ENCODE data around the gene SLC2A9.
"Not testable (repeated sequence)": the region's sequence is repeated elsewhere in the genome, so short reads cannot be mapped to it uniquely, and the experiment has no call there.

The SLC2A9 gene

DNA sequence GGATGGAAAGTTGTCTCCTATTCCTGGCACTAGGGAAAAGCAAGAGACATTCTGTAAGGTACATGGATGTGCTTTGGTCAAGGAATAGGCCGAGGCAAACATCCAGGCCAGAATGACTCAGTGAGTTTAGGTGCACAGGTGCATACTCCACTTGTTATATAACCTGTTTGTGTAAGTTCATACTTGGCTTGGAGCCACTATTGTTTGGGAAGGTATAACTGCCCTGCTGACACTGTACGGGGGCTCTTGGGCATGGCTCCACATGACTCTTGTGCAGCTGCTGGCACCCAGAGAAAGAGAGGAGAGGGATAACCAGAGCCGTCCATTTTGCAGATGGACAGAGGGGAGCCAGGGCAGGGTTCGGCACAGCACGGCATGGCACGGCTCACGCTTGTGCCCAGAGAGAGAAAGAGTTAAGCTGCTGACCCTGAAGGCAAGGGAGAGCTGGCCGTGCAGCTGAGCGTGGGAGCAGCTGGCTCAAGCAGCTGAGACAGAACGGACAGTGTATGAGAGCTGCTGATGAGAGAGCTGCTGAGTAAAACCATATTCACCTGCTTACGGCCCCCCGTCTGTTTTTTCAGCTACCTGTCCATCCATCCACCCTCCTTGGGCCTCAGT, 98.0 kb downstream of the SLC2A9 start:
- DNase-seq: no peak

DNA sequence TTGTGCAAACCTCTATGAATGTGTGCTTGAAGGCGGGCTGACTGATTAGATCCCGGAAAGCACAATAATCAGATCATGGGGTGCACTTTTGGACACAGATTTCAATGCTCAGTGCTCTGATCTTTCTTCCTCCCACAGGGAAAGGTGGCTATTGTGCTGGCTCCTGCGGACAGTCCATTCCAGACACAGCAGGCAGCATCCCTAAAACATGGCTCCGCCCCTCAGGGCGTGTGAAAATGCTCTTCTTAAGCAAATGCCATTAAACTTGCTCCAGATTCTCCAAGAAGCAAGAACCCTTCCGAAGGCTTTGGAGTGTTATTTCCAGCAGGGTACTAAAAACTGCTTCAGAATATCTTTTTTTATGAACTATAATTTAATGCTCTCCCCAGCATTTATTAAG, 100.0 kb downstream of the SLC2A9 start:
- no peak for DNase-seq

DNA sequence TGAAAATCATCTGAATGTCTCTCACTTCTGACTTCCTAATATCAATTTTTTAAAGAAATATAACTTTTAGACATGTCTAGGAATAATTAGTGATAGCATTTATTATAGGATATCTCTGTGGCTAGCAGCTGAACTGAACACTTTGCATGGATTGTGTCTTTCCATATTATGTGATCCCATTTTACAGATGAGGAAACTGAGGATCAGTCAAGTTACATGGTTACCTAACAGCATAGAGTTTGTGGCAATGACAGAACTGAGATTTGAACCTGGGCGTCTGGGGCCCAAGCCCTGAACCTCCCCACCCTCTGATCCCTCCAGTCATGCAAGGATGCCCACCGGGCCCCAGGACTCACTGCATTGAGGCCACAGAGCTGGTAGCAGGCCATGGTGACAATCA, 101.3 kb downstream of the SLC2A9 start:
- no peak for DNase-seq

DNA sequence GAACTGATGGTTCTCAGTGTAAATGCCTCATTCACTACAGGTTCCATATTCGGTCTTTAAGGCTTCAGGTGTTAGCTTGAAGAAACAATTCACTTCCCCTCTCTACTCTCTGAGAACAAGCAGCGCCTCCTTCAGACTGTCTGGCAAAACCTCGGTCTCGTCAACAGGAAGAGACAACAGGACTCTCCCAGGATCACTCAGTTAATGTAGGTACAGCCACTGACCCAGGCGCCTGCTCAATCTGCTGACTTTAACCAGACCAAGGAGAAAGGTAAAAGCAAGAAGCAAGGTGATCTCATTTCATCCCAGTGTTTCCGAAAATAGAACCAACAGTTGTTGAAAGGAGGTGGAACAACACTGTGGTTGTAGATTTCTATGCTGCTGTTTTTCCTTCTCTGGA, 102.2 kb downstream of the SLC2A9 start:
- DNase-seq: no peak

DNA sequence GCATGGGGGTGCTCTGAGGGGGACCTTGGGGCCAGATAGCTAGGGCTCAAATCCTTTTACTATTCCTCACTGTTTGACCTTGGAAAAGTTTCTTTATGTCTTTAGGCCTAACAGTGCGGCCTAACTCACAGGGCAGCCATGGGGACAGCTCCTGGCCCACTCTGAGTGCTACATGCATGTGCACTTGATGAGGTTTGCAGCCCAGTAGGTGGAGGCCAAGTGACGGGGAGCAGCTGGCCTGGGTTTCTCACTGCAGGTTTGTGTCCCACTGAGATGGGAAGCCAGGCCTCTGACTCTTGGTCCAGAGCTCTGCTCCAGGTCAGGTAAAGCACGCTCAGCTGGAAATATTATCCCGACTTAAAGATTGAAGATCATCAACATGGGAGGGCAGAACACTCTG, 102.8 kb downstream of the SLC2A9 start:
- DNase-seq: no peak

DNA sequence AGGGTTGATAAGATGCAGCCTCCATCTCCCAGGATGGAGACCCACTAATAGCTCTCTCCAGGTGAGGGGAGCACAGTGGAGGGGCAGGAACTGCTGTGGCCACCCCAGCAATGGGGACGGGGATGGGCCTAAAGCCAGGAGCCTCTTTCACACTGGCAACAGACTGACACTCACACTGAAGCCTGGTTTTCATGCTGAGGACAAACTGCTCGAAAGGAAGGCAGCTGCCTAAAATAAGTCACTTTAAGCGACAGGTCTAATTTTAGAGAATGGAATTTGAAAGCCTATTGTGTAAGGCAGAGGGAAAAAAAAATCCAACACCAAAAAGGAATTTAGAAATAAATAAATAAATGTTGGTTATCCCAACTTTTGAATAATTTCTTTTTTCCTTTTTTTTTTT, 104.4 kb downstream of the SLC2A9 start:
- DNase-seq: no peak

DNA sequence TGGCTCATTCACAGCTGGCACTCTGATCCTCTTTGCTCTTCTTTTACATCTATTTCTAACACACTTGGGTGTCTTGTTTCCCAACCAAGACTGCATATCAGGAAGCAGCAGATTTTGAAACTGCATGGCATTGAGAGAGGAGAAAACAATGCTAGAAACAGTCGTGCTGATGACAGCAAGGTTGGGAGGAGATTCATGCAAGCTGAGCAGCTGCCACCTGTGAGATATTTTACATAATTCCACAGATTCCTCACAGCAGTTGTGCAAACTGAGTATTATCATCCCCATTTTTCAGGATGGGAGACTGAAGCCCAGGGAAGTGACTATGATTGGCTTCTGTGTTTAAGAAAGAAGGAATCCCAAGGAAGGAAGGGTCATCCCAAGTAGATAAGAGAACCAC, 105.0 kb downstream of the SLC2A9 start:
- no peak for DNase-seq

DNA sequence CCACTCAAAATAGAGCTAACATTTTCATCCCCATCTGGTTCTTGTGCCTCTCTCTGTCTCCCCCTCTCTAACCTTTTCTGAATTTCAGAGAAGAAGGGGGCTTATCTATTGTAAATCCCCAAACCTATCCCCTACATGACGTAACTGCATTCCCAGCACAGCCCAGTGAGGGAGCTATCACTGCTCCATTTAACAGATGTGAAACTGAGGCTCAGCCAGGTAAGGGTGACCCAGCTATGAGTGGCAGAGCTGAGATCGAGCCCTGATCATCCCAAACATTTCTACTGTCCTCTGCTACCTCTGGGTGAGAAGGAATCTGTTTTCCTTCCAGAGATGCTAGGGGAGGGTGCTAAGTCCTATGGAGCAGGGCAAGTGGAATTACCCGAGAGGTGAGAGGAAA, 107.5 kb downstream of the SLC2A9 start:
- DNase-seq: no peak

DNA sequence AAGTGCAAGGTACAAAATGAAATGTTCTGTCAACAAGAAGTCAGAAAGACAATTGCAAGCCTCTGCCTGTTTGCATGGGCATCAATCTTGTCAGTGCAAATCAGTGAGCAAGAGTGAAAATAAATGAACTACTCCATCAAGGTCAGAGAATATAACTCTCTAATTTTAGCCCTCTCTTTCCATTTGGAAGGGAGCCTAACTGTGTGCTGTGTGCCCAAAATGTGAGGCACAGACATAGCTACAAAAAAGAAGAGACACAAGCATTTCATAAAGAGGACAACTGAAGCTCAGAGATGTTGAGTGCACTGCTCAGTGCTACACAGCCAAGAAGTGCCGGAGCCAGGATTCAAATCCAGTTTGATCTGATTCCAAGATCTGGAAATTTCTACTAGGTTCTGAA, 114.3 kb downstream of the SLC2A9 start:
- no peak for DNase-seq

DNA sequence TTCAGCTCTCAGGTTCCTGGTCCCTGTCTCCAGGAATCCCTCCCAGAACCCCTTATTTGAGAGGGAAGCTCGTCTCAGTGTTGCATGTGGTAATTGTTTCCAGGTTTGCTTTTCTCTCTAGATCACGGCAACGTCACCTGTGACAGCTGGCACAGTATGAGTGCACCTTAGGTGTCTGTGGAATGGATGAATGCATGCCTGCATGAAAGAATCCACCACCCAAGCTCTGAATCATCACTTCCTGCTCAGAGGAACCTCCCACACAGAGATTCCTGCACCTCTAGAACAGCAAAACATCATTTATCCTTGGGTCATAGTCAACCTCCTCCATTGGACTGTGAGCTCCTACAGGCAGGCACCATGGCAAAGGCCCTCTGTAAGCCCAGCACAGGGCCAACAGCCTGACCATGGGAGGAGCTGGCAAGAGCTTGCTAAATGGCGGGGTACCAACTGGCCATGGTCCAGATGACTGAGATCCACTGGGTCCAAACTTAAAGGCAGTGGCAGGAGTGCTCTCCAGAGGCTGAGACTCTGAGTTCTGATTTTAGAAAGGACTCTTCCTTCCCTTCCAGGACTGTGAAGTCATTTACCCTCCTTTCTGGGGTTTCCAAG, 116.2 kb downstream of the SLC2A9 start:
- DNase-seq: no peak

DNA sequence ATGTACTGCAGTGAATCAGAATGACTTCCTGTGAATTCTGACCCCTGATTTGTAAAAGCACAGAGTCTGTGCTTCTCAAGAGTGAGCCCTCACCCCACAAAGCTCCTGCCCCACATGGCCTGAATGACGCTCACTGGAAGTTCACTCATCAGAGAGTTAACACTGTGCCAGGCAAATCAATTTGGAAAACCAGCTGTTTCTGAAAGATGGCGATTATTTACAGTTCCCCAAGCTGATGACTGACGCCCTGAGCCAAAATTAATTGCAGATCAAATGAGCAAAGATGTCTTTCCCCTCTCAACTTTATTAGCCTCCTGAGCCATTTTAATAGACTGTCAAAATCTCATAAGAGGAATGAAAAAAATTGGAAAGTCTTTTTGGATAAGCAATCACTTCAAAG, 118.0 kb downstream of the SLC2A9 start:
- no peak for DNase-seq

DNA sequence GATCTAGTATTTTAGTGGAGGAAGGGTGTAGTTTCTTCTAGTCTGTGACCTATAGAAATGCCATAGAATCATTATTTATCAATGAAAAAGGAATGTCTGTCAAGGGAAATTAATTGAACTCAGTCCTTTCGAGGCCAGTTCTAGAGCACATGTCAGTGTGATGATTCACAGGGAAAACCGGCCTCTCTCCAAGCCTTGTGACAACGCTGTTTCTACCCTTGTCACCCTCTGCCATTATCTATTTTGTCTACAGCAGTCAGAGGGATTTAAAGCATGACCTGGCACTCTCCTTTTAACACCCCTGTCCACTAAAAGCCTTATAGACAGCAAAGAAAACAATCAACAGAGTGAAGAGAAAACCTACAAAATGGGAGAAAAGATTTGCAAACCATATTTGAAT, 120.0 kb downstream of the SLC2A9 start:
- no peak for DNase-seq

DNA sequence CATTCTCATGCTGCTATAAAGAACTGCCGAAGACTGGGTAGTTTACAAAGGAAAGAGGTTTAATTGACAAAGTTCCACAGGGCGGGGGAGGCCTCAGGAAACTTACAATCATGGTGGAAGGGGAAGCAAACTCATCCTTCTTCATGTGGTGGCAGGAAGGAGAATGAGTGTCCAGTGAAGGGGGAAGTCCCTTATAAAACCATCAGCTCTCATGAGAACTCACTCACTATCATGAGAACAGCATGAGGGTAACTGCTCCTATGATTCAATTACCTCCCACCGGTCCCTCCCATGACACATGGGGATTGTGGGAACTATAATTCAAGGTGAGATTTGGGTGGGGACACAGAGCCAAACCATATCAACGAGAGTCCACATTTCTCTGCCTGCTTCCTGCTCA, 120.7 kb downstream of the SLC2A9 start:
- not testable (repeated sequence) for DNase-seq

DNA sequence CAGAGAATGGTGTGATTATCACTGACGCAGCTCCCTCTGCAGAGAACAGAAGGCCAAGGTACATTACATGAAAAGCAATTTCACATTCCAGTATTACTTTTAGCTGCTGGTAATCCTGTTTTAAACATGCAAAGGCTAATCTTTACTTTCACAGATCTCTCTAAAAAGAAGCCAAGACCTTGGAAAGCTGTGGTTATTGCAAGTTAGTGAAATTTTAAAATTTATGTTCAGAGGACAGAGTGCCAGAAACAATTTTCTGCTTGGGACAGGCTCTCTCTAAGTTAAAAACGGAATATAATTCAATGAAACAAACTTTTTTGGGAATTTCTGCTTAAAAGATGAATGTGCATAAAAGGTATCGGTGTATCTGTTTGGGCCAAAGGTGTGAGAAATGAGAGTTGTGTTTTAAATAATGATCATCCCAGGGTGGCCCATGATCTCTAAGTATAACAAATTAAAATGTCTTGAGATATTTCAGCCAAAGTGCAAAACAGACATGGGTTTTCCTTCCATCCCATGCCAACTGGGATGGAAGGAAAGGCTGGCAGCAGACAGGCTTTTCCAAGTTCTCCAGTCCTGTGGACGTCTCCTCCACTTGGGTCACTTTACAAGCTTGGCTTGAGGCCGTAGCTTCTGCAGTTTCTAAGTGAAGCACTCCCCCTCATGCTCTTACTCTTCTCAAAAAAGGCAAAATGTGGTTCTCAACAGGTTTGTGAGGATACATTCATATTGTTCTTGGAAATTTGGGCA, 121.8 kb downstream of the SLC2A9 start:
- DNase-seq: no peak

DNA sequence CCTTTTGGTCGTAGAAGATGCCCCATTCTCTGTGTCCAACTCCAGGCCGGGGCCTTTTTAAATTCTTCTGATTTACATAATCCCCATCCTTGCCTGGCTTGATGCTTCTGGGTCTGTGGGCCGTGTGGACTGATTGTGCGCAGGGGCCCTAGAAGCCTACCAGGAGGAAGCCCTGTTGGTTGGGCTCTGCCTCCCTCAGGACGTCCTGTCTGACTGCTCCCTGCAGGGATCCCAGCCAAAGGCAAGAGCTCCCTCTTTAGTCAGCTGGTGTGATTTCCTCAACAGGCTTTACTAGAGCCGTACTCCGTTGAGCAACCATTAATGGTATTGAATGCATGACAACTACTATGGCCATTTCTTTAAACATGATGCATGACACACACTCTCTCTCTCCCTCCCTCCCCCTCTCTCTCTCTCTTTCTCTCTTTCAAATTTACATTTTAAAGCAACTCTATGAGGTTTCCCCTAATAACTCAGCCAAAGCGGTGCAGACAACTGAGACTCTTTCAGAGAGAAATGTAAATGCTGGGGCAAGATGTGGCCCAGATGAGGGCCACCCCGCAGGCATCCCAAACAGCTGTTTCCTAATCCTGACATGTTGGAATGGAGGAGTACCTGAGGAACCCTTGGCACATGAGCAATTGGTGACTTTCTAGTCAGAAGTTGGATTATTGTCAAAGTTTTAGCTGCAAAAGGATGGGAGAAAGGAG, 122.5 kb downstream of the SLC2A9 start:
- DNase-seq: no peak

DNA sequence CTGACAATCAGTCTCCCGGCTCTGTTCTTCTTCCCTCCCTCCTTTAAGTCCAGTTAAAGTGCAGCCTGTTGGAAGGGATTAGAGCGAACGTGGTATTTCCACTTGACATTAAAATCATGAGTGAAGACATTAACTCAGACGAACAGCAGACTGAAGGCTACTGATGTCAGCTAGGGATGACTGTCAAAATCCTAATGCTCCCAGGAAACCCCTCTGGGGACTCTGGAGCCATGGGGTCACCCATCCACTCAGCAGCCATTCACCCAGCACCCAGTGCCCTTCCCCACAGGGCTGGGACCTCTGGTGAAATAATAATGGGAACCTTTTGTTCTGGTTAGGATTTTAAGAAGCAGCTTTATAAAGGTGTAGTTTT, 126.0 kb downstream of the SLC2A9 start:
- no peak for DNase-seq

DNA sequence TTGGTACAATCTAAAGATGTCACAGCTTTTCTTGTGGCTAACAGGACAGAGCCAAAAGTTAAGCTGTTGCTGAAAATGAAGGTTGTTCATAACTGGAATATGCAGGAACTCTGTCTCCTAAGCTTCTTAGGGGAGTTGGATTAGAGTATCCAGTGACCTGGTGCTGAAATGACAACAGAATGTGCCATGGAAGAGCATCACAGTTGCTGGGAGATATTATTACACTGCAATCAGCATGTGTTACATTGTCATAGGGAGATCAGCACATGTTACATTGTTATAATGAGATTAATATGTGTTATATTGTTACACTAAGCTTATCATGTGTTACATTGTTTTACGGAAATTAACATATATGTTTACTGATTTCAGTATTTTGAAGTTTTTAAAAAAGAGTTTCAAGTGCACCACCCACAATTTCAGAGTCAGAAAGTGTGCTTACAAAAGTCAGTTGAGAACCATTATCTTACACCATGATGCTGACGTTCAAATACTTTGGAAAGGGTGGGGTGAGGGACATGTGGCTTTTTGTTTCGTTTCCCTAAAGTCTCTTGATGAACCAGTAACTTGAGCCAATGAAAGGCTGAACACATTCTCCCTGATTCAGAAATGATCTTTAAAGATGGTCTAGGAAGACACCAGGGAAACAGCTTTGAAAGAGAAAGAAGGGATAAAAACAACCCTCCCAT, 126.5 kb downstream of the SLC2A9 start:
- no peak for DNase-seq

DNA sequence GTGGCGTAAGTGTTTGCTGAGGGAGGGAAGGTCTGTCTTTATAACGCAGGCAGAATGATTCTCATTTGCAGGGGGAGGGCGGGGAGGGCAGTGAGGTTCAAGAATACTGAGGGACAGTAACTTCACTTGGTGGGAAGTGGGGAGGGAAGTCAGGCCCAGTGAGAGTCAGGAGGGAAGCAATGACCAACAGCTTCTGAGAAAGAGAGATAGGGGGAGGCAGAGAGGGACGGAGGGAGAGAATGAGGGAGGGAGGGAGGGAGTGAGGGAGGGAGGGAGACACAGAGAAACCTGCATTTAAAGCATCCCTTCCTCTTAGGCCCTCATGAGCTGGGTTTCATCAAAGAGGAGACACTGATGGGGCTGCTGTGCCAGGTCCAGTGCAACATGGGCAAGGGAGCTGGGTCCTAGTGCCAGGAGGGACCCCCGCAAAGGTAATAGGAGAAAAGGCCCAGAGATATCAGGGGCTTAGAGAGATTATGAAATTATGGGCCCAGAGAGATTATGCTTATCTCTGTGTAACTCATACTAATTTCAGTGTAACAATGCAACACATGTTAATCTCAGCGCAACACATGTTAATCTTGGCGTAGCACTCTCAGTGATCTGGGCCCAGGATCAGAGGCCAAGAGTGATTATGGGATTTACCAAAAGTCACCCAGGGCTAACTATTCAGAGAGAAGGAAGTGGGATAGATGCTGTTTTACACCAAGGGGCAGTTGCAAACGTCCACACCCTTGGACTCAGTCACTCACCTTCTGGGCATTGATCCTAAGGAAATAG, 127.8 kb downstream of the SLC2A9 start:
- no peak for DNase-seq

DNA sequence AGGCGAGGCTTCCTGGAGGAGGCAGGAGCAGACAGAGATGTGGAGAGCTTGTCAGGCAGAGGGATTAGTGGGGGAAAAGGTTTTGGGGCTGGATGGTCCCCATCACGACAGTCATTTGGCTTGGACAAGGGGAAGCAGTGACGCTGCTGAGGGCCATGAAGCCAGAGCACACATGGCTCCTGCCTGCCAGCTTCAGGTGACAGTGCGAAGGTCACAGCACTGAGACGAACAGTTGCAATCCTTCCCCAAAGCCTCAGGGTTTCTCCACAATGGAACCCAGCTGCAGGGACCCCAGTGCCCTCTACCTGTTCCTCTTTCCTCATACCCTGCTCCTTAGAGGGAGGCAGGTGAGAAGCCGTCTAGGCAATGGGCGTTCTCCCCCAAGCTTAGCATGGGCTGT, 129.6 kb downstream of the SLC2A9 start:
- no peak for DNase-seq

DNA sequence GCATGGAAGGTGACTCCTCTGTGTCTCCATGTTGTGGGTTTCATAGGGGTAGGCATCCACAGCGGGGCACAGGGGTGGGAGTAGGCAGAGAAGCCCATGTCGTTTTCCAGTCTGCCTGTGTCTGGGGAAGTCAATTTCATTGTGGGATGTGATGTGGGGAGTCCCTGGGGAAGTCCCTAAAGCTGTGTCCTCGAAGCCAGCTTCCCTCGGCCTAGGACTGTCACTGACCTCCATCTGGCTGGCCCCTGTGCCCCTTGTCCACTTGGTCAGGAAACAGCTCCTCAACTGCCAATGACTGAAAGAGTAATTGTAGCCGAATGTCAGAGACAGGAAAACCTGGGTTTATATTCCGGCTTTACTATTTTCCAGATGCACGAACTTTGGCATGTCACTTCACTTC, 130.2 kb downstream of the SLC2A9 start:
- no peak for DNase-seq

DNA sequence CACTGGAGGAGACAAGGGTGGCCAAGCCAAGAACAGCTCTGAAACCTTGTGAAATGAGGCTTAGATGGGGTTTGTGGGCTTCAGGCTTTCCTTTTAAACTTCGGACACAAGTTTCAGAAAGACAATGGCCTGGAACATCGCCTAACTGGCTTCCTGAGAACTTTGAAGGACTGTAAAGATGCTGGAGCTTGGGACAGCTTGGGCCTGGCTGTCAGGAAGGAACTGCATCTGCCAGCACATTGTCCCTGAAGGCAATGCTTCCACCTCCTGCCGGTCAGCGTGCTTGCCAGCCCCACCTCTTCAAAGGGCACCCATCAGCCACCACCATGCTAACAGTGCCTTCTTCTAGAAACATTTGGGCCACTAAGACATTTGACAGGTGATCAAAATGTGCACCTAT, 132.0 kb downstream of the SLC2A9 start:
- DNase-seq: no peak

DNA sequence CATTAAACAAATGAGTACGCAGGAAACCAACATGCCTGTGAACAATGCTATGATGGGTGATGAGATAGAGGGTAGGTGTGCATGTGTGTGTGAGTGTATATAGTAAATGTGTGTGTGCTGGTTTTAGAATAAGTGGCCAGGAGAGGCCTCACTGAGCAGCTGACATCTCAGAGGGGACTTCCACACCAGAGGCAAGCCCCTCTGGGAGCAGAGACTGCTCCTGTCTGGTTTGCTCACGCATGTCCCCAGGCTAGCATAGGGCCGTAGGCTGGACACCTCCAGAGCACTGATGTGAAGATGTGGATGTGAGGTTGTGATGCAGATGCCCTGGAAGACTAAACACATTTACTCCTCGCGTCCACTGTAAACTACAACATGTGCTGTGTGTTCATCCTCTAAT, 135.3 kb downstream of the SLC2A9 start:
- DNase-seq: no peak

All from COR-L47 (cell line).